Measurements from ENCODE around the gene ARHGEF40. TPM values are rescaled to one million over a fixed set of nuclear protein-coding genes. Genes with fewer than 3 reads are reported as not detected.

Gene ARHGEF40
- total RNA-seq, 4 donors from 2014 or later = 72.5 to 128 (median 80.9) TPM

DNA sequence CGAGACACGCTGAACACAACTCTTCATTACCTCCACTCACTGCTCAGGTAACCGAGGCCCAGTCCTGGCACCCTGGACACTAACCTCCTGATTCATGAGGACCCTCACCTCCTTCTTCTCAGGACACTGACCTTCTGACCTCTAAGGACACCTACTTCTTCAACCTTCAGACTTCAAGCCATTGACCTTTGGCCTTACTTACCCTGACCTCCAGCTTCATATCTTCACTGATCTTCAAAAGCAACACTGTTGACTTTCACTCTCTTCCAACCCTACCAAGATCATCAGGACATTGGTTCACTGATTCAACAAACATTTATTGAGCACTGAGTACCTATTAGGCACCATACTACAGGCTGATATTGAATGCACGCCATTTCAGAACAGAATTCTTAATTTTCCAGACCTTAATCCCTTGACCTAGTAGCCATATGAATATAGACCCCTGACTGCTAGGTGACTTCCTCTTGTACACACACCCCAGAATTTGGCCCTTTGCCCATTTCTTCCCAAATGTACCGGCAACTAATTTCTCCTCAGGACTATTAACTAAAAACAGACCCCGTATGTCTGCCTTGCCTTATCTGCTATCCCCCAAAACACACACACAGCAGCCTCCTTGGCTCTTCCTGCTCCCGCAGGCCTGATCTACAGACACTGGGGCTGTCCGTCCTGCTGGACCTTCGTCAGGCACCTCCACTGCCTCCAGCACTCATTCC lies 5.8 kb downstream of the ARHGEF40 start:
- H3K36me3 ChIP-seq = peaks cover 0 to 69% (median 0%) of the 10 kb centered on the region in 3 donors
- TF ChIP-seq, protein P1, sequence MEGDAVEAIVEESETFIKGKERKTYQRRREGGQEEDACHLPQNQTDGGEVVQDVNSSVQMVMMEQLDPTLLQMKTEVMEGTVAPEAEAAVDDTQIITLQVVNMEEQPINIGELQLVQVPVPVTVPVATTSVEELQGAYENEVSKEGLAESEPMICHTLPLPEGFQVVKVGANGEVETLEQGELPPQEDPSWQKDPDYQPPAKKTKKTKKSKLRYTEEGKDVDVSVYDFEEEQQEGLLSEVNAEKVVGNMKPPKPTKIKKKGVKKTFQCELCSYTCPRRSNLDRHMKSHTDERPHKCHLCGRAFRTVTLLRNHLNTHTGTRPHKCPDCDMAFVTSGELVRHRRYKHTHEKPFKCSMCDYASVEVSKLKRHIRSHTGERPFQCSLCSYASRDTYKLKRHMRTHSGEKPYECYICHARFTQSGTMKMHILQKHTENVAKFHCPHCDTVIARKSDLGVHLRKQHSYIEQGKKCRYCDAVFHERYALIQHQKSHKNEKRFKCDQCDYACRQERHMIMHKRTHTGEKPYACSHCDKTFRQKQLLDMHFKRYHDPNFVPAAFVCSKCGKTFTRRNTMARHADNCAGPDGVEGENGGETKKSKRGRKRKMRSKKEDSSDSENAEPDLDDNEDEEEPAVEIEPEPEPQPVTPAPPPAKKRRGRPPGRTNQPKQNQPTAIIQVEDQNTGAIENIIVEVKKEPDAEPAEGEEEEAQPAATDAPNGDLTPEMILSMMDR (IDR thresholded peaks at IDR 0.05) = no peak
- TF ChIP-seq EP300 (IDR thresholded peaks at IDR 0.05) (no peak), POLR2A (IDR thresholded peaks at IDR 0.05) (no peak)
- 75 to 79% methylated on average over 9 of the region's 9 CpGs for WGBS, 2 donors

DNA sequence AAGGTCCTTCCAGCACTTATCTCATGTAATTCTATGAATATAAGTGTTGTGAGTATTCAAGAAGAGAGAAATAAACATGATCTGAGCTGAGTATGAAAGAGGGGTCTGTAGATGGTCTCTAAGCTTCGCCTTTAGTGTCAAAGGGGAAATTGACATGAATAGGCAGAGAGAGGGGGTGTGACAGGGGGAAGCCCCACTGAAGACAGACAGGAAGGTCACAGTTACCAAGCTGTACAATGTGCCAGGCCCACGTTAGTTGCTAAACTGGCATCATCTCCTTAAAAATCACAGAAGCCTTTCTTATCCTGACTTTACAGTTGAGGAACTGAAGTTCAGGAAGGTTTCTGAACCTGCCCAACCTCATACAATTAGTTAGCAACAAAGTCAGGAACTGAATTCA lies 7.6 kb downstream of the ARHGEF40 start:
- H3K4me3 ChIP-seq = no peak overlapping the region
- peaks cover 4 to 87% (median 12%) of the 10 kb centered on the region in 3 donors for H3K36me3 ChIP-seq
- peaks cover 0 to 33% (median 13%) of the 10 kb centered on the region in 4 donors for H3K4me1 ChIP-seq
- H3K9me3 ChIP-seq = no peaks in the 10 kb centered on the region
- no peak for DNase-seq (ENCODE audit: low spot score in 2 of 2)
- 42 to 51% methylated on average over 2 of the region's 2 CpGs for WGBS, 2 donors
- TF ChIP-seq, protein P1 (IDR thresholded peaks at IDR 0.05) = no peak
- TF ChIP-seq EP300 (IDR thresholded peaks at IDR 0.05) (no peak), POLR2A (IDR thresholded peaks at IDR 0.05) (no peak)
- no peaks in the 10 kb centered on the region for H3K27me3 ChIP-seq
- peak overlapping the region in 2 of 4 donors; percentile 16 to 46 for H3K27ac ChIP-seq

More for the DNA sequence above, 5.8 kb downstream of the ARHGEF40 start:
- H3K27me3 ChIP-seq = no peaks in the 10 kb centered on the region
- H3K27ac ChIP-seq = peak overlapping the region in 2 of 4 donors; percentile 96 to 97
- DNase-seq (ENCODE audit: low spot score in 2 of 2) = no peak
- peaks cover 0 to 48% (median 23%) of the 10 kb centered on the region in 4 donors for H3K4me1 ChIP-seq
- no peak overlapping the region for H3K4me3 ChIP-seq
- H3K9me3 ChIP-seq = no peaks in the 10 kb centered on the region

DNA sequence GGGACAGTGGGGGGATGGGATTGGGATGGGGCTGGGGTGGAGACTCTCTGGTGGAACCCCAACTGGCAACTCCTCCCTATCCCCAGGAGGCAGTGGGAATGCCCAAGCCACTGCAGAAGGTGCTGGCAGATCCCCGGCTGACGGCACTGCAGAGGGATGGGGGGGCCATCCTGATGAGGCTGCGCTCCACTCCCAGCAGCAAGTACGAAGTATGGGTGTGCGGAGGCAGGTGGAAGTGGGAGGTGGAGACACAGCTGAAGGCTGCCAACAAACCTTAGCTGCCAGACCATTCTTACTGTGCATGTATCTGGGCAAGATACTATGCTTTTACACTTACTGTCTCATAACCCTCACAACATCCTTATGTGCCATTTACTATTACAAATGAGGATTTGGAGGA lies 8.2 kb downstream of the ARHGEF40 start:
- Histone ChIP-seq H3K27ac (peak overlapping the region in 2 of 4 donors; percentile 16 to 46), H3K4me3 (no peak overlapping the region), H3K9me3 (no peaks in the 10 kb centered on the region), H3K27me3 (no peaks in the 10 kb centered on the region), H3K36me3 (peaks cover 4 to 93% (median 12%) of the 10 kb centered on the region in 3 donors), H3K4me1 (peaks cover 0 to 27% (median 7%) of the 10 kb centered on the region in 4 donors)
- 75 to 77% methylated on average over 5 of the region's 5 CpGs for WGBS, 2 donors
- DNase-seq (ENCODE audit: low spot score in 2 of 2) = no peak
- TF ChIP-seq EP300 (IDR thresholded peaks at IDR 0.05) (no peak), POLR2A (IDR thresholded peaks at IDR 0.05) (no peak)
- TF ChIP-seq, protein P1 (IDR thresholded peaks at IDR 0.05) = no peak

DNA sequence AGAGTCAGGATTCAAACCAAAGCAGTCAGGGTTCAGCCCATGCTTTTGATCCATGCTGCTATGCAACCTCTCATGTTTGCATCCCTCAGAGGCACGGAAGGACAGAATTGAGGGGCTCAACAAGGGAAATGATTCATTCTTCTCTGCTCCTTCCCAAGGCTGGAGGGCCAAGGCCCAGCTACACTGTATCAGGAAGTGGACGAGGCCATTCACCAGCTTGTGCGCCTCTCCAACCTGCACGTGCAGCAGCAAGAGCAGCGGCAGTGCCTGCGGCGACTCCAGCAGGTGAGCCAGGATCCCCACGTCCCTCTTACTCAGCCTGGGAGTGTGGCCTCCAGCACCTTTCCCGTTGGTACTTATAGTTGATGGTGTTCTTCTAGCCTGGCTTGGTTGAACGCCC lies 8.6 kb downstream of the ARHGEF40 start:
- WGBS, 2 donors = 72 to 73% methylated on average over 8 to 10 of the region's 10 CpGs
- no peak for DNase-seq (ENCODE audit: low spot score in 2 of 2)
- TF ChIP-seq, protein P1 (IDR thresholded peaks at IDR 0.05) = no peak
- TF ChIP-seq EP300 (IDR thresholded peaks at IDR 0.05) (no peak), POLR2A (IDR thresholded peaks at IDR 0.05) (no peak)
- H3K4me1 ChIP-seq = peaks cover 0 to 23% (median 6%) of the 10 kb centered on the region in 4 donors
- H3K27ac ChIP-seq = peak overlapping the region in 2 of 4 donors; percentile 26 to 46
- no peaks in the 10 kb centered on the region for H3K9me3 ChIP-seq
- H3K4me3 ChIP-seq = no peak overlapping the region
- H3K27me3 ChIP-seq = no peaks in the 10 kb centered on the region
- peaks cover 4 to 98% (median 12%) of the 10 kb centered on the region in 3 donors for H3K36me3 ChIP-seq

DNA sequence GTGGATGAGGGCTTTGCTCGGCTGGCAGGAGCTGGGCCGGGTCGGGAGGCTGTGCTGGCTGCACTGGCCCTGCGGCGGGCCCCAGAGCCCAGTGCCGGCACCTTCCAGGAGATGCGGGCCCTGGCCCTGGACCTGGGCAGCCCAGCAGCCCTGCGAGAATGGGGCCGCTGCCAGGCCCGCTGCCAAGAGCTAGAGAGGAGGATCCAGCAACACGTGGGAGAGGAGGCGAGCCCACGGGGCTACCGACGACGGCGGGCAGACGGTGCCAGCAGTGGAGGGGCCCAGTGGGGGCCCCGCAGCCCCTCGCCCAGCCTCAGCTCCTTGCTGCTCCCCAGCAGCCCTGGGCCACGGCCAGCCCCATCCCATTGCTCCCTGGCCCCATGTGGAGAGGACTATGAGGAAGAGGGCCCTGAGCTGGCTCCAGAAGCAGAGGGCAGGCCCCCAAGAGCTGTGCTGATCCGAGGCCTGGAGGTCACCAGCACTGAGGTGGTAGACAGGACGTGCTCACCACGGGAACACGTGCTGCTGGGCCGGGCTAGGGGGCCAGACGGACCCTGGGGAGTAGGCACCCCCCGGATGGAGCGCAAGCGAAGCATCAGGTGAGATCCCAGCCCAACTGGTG lies 11.5 kb downstream of the ARHGEF40 start:
- Histone ChIP-seq H3K36me3 (peaks cover 4 to 96% (median 18%) of the 10 kb centered on the region in 3 donors), H3K4me3 (no peak overlapping the region), H3K4me1 (peaks cover 0 to 3% (median 0%) of the 10 kb centered on the region in 4 donors), H3K9me3 (no peaks in the 10 kb centered on the region), H3K27ac (peak overlapping the region in 1 of 4 donors; percentile 56), H3K27me3 (no peaks in the 10 kb centered on the region)
- DNase-seq (ENCODE audit: low spot score in 2 of 2) = no peak
- no peak for TF ChIP-seq POLR2A (IDR thresholded peaks at IDR 0.05)
- TF ChIP-seq, protein P1 (IDR thresholded peaks at IDR 0.05) = no peak
- TF ChIP-seq EP300 (IDR thresholded peaks at IDR 0.05) = no peak
- 76 to 84% methylated on average over 8 to 15 of the region's 30 CpGs for WGBS, 2 donors

Data from tibial nerve (tissue), 4 donors.